ENCODE measurements around the gene FAM217B.

Gene FAM217B

GRCh38 chr20:59962155-59962554 is 22.0 kb downstream of the FAM217B start:
- Mint-ChIP-seq H3K27me3 (ENCODE audit: low read depth) (peaks cover 18% of the 10 kb centered on the region), H3K36me3 (ENCODE audit: low read depth) (no peaks in the 10 kb centered on the region), H3K27ac (no peak overlapping the region), H3K4me3 (no peak overlapping the region), H3K4me1 (no peaks in the 10 kb centered on the region), H3K9me3 (no peaks in the 10 kb centered on the region)
- TF ChIP-seq CTCF (IDR thresholded peaks at IDR 0.05; ENCODE audit: unreplicated experiment in 3 of 3), result no peak

- peaks cover 6% of the 10 kb centered on the region for H3K27me3 Mint-ChIP-seq (ENCODE audit: low read depth)
- H3K9me3 Mint-ChIP-seq, result no peaks in the 10 kb centered on the region
- TF ChIP-seq CTCF (IDR thresholded peaks at IDR 0.05; ENCODE audit: unreplicated experiment in 3 of 3), result no peak
- no peak overlapping the region for H3K4me3 Mint-ChIP-seq
- no peaks in the 10 kb centered on the region for H3K36me3 Mint-ChIP-seq (ENCODE audit: low read depth)
- H3K4me1 Mint-ChIP-seq, result no peaks in the 10 kb centered on the region
- H3K27ac Mint-ChIP-seq, result no peak overlapping the region
Observed at GRCh38 chr20:59966428-59966827, 26.2 kb downstream of the FAM217B start.

GRCh38 chr20:59971428-59971827 is 31.2 kb downstream of the FAM217B start:
- no peak for TF ChIP-seq CTCF (IDR thresholded peaks at IDR 0.05; ENCODE audit: unreplicated experiment in 3 of 3)
- Mint-ChIP-seq H3K4me1 (peaks cover 17% of the 10 kb centered on the region), H3K4me3 (no peak overlapping the region), H3K27ac (no peak overlapping the region), H3K27me3 (ENCODE audit: low read depth) (peaks cover 8% of the 10 kb centered on the region), H3K36me3 (ENCODE audit: low read depth) (no peaks in the 10 kb centered on the region), H3K9me3 (no peaks in the 10 kb centered on the region)

GRCh38 chr20:59972037-59972801 is 32.0 kb downstream of the FAM217B start:
- H3K9me3 Mint-ChIP-seq, result no peaks in the 10 kb centered on the region
- H3K27me3 Mint-ChIP-seq (ENCODE audit: low read depth), result peaks cover 8% of the 10 kb centered on the region
- H3K36me3 Mint-ChIP-seq (ENCODE audit: low read depth), result no peaks in the 10 kb centered on the region
- TF ChIP-seq CTCF (IDR thresholded peaks at IDR 0.05; ENCODE audit: unreplicated experiment in 3 of 3), result no peak
- no peak overlapping the region for H3K4me3 Mint-ChIP-seq
- H3K4me1 Mint-ChIP-seq, result peaks cover 21% of the 10 kb centered on the region
- no peak overlapping the region for H3K27ac Mint-ChIP-seq

GRCh38 chr20:59976156-59976782 is 36.1 kb downstream of the FAM217B start:
- H3K27ac Mint-ChIP-seq, result peak overlapping the region; percentile 79 to 90 (median 84)
- H3K36me3 Mint-ChIP-seq (ENCODE audit: low read depth), result no peaks in the 10 kb centered on the region
- peaks cover 3% of the 10 kb centered on the region for H3K27me3 Mint-ChIP-seq (ENCODE audit: low read depth)
- H3K4me3 Mint-ChIP-seq, result peak overlapping the region in 1 of 3 experiments; percentile 2
- H3K9me3 Mint-ChIP-seq, result peaks cover 3% of the 10 kb centered on the region
- no peak for TF ChIP-seq CTCF (IDR thresholded peaks at IDR 0.05; ENCODE audit: unreplicated experiment in 3 of 3)
- peaks cover 21% of the 10 kb centered on the region for H3K4me1 Mint-ChIP-seq

All from nephron (organoid).